Measurements from ENCODE around the gene FNIP1. TPM values are rescaled to one million over a fixed set of nuclear protein-coding genes. Genes with fewer than 3 reads are reported as not detected.

The FNIP1 gene
- total and polyA plus RNA-seq, 9 of the 15 experiments (the other 6 are each of a cell fraction or from before 2014, with no cell fraction given): 5.0 to 32.8 (median 18.4) TPM

- TF ChIP-seq ZNF655 (CRISPR knock-in tag; IDR thresholded peaks at IDR 0.05): no peak
- peak in 1 of 2 experiments; percentile 16; a peak in 1 of 4 replicates for TF ChIP-seq ZNF639 (CRISPR knock-in tag; conservative IDR thresholded peaks at IDR 0.05 in 1 of 2, IDR thresholded peaks at IDR 0.05 in 1 of 2)
- TF ChIP-seq BACH1 (tag; IDR thresholded peaks at IDR 0.05): peak; percentile 46; the same call in 1 of the 2 replicates
- TF ChIP-seq ZNF263 (CRISPR knock-in tag; IDR thresholded peaks at IDR 0.05; ENCODE audit: borderline replicate concordance): 0 out of 2 replicates have a peak, but pooled peaks have one; percentile 45
- TF ChIP-seq POLR2AphosphoS5 (IDR thresholded peaks at IDR 0.05; ENCODE audit: control insufficient read depth, insufficient read depth, low read depth, low read length): peak; percentile 83; the same call in 1 of the 2 replicates
- peak in 1 of 2 experiments; percentile 11; a peak in 3 of 4 replicates for TF ChIP-seq ARNT (IDR thresholded peaks at IDR 0.05)
- TF ChIP-seq ZNF395 (CRISPR knock-in tag; IDR thresholded peaks at IDR 0.05): peak; percentile 81
- 0 out of 2 replicates have a peak, but pooled peaks have one; percentile 28 for TF ChIP-seq NCOR1 (IDR thresholded peaks at IDR 0.05)
- 0 out of 2 replicates have a peak, but pooled peaks have one; percentile 59 for TF ChIP-seq ZNF830 (CRISPR knock-in tag; IDR thresholded peaks at IDR 0.05)
- peak; percentile 49 for TF ChIP-seq KDM5B (IDR thresholded peaks at IDR 0.05; ENCODE audit: insufficient replicate concordance, low read depth, low read length)
- TF ChIP-seq ZBTB43 (CRISPR knock-in tag; IDR thresholded peaks at IDR 0.05): no peak
- TF ChIP-seq ZNF695 (CRISPR knock-in tag; IDR thresholded peaks at IDR 0.05): 0 out of 2 replicates have a peak, but pooled peaks have one; percentile 71
- TF ChIP-seq HMGXB4 (CRISPR knock-in tag; IDR thresholded peaks at IDR 0.05): peak; percentile 82; the same call in 1 of the 2 replicates
- 0 out of 2 replicates have a peak, but pooled peaks have one; percentile 13 for TF ChIP-seq ZNF174 (CRISPR knock-in tag; IDR thresholded peaks at IDR 0.05)
- peak; percentile 32 for TF ChIP-seq TAF9B (IDR thresholded peaks at IDR 0.05; ENCODE audit: partially characterized antibody)
- peak; percentile 18; the same call in 1 of the 2 replicates for TF ChIP-seq ZNF561 (CRISPR knock-in tag; conservative IDR thresholded peaks at IDR 0.05)
- peak in 1 of 2 experiments; percentile 11; a peak in 1 of 4 replicates for TF ChIP-seq RAD21 (CRISPR knock-in tag; conservative IDR thresholded peaks at IDR 0.05 in 1 of 2, IDR thresholded peaks at IDR 0.05 in 1 of 2)
Observed at GRCh38 chr5:131635684-131636572, 160.9 kb downstream of the FNIP1 start (continued).

Data from K562 (cell line).